ENCODE data around the gene GET3. TPM values are rescaled to one million over a fixed set of nuclear protein-coding genes. Genes with fewer than 3 reads are reported as not detected.
A peak's percentile ranks its signal among the peaks of the same experiment; 100 is the strongest.
"Not testable (repeated sequence)": the region's sequence is repeated elsewhere in the genome, so short reads cannot be mapped to it uniquely, and the experiment has no call there.

GET3 gene
- total RNA-seq, 2 donors from 2014 or later: 37.7 to 66.6 TPM

DNA sequence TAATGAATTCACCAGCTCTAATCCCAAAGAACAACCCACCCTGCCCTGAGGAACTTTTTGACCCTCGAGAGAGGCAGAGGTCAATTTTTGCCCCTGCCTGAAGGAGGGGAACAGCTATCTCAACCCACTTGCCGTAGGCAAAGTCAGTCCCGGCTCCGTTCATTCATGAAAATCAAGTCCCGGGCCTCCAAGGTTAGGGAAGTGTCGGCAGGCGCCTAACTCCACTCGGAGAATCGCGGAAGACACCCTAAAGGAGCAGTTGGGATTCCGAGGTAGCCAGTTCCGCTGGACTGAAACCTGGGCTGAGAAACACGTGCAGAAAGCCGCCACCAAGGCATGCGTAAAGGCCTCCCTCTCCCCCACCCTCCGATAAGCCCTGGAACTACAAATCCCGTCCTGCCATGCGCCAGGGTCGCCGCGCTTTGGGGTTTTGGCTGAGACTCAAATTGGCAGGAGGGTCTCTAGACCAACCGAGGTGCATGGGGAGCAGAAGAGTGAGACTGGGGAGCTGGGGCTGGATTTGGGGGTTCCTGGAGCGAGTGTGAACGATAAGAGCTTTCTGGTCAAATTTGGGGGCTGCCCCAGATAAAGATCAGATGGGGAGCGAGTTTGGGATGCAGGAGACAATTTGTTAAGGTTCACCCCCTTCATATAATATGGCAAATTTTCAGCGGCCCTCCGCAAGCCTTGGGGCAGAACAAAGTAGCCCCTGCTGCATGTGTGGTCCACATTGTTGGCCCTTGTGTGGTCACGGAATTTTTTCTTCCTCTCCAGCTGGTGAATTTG lies 13.5 kb upstream of the GET3 start, which contains the start of gene TNPO2:
Gene TNPO2 (minus strand): TSS at position 292 of the 786 bp plus-strand sequence. CDS start 2,955 bp downstream, outside the sequence.
- no peaks in the 10 kb centered on the region for H3K9me3 Mint-ChIP-seq
- peak; percentile 34 for ATAC-seq (replicated peaks)
- H3K4me1 Mint-ChIP-seq: peaks cover 24% of the 10 kb centered on the region
- peaks cover 65% of the 10 kb centered on the region for H3K36me3 Mint-ChIP-seq (ENCODE audit: low read depth)
- peak within 1 kb of the TSS; percentile 98 for H3K27ac Mint-ChIP-seq
- H3K27me3 Mint-ChIP-seq: no peaks in the 10 kb centered on the region
- H3K4me3 Mint-ChIP-seq: peak within 1 kb of the TSS; percentile 97

GRCh38 chr19:12725612-12726011 lies 11.7 kb upstream of the GET3 start:
- H3K4me3 Mint-ChIP-seq; H3K27ac Mint-ChIP-seq; H3K27me3 Mint-ChIP-seq; H3K9me3 Mint-ChIP-seq; ATAC-seq (replicated peaks): not testable (repeated sequence)
- Mint-ChIP-seq H3K36me3 (ENCODE audit: low read depth) (peaks cover 68% of the 10 kb centered on the region), H3K4me1 (peaks cover 27% of the 10 kb centered on the region)

DNA sequence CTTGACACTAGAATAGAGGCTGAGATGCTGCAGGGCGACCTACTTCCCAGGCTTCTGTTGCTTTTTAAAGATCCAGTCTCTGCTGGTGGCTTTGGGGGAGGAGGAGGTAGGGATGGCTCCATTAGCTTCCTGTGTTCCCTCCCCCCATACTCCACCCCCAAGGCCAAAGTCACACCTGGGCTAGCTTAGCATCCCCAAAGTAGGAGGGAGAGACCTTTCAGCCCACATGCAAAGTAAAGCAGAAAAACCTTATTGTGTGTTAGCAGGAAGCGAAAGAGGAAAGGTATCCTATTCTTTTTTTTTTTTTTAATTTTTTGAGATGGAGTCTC lies 10.3 kb upstream of the GET3 start:
- Mint-ChIP-seq H3K27me3 (no peaks in the 10 kb centered on the region), H3K27ac (no peak overlapping the region), H3K36me3 (ENCODE audit: low read depth) (peaks cover 67% of the 10 kb centered on the region), H3K4me1 (peaks cover 19% of the 10 kb centered on the region), H3K4me3 (no peak overlapping the region), H3K9me3 (no peaks in the 10 kb centered on the region)
- no peak for ATAC-seq (replicated peaks)

- Mint-ChIP-seq H3K36me3 (ENCODE audit: low read depth) (peaks cover 68% of the 10 kb centered on the region), H3K27ac (no peak overlapping the region), H3K27me3 (no peaks in the 10 kb centered on the region), H3K4me1 (peaks cover 25% of the 10 kb centered on the region), H3K9me3 (no peaks in the 10 kb centered on the region), H3K4me3 (no peak overlapping the region)
- no peak for ATAC-seq (replicated peaks)
Observed at GRCh38 chr19:12727745-12728433, 9.4 kb upstream of the GET3 start.

- ATAC-seq (replicated peaks): no peak
- Mint-ChIP-seq H3K36me3 (ENCODE audit: low read depth) (peaks cover 78% of the 10 kb centered on the region), H3K27me3 (no peaks in the 10 kb centered on the region), H3K4me1 (peaks cover 24% of the 10 kb centered on the region), H3K27ac (peak overlapping the region; percentile 29), H3K9me3 (no peaks in the 10 kb centered on the region), H3K4me3 (no peak overlapping the region)
Observed at GRCh38 chr19:12730064-12730463, 7.2 kb upstream of the GET3 start.

DNA sequence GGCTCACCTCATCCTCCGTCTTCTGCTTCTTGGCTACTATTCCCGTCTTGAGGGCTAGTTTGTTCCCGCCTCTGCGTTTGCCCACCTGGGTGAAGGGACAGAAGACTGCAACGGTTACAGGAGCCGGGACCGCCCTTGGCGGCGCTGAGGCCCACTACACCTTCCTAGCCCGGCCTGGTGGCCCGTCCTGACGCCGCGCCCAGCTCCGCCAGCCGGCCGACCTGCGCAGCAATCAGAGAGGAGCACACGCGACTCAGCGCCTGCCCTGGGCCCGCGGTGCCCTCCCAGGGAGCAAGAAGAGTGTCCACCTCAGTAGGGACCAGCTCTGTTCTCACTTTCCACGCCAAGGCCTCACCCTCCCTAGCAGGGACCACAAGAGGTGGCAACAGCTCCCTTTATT lies 6.0 kb upstream of the GET3 start:
- Mint-ChIP-seq H3K4me1 (peaks cover 23% of the 10 kb centered on the region), H3K36me3 (ENCODE audit: low read depth) (peaks cover 77% of the 10 kb centered on the region), H3K4me3 (no peak overlapping the region), H3K27ac (no peak overlapping the region), H3K27me3 (no peaks in the 10 kb centered on the region), H3K9me3 (no peaks in the 10 kb centered on the region)
- ATAC-seq (replicated peaks): no peak

- Mint-ChIP-seq H3K9me3 (no peaks in the 10 kb centered on the region), H3K4me3 (peak overlapping the region; percentile 94), H3K27ac (peak overlapping the region; percentile 95), H3K36me3 (ENCODE audit: low read depth) (peaks cover 72% of the 10 kb centered on the region), H3K4me1 (peaks cover 19% of the 10 kb centered on the region), H3K27me3 (no peaks in the 10 kb centered on the region)
- no peak for ATAC-seq (replicated peaks)
Observed at GRCh38 chr19:12733369-12734214, 3.7 kb upstream of the GET3 start.

DNA sequence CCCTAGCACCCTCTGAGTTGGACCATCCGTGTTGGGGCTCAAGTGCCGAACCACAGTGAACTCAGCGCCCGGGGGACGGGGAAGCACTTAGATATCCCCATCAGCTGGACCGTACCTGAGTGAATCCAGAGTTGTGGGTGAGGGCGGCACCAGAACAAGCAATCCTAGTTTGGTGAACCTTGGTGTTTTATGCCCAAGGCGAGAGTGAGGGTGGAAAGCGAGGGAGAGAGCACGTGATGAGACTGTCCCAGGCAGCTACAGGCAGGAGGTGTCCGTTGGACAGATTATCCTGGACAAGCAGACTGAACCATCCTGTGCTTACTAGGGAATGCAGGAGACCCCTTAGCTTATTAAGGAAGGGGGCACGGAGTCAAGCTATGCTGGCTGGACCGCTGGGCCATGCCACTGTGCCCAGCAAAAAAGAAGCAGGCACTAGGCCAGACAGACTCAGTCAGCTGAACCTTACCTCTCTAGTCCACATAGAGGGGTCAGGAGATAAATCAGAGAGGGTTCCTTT lies 596 bp downstream of the GET3 start:
- Mint-ChIP-seq H3K27ac (peak overlapping the region; percentile 96), H3K9me3 (no peaks in the 10 kb centered on the region), H3K36me3 (ENCODE audit: low read depth) (peaks cover 63% of the 10 kb centered on the region), H3K27me3 (no peaks in the 10 kb centered on the region), H3K4me1 (peaks cover 8% of the 10 kb centered on the region), H3K4me3 (peak overlapping the region; percentile 89)
- no peak for ATAC-seq (replicated peaks)

DNA sequence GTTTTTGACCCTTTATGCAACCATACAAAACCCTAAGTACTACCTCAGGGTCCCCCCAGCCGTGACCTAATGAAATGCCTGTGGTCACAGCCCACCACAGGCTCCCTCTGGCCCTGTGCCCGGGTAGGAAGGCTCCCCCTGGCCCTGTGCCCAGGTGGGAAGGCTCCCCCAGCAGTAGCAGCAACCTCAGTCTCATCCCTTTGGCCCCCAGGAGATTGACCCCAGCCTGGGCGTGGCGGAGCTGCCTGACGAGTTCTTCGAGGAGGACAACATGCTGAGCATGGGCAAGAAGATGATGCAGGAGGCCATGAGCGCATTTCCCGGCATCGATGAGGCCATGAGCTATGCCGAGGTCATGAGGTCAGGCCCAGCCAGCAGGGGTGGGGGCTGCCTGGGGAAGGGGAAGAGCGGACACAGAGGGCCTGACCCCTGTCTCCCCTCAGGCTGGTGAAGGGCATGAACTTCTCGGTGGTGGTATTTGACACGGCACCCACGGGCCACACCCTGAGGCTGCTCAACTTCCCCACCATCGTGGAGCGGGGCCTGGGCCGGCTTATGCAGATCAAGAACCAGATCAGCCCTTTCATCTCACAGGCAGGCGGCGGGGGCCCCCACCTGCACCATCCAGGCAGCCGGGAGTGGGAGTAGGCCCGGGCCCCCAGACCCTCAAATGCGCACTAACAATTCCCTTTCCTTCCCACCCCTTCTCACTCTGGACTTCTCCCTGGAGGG lies 8.0 kb downstream of the GET3 start:
- peaks cover 4% of the 10 kb centered on the region for H3K9me3 Mint-ChIP-seq
- no peak for ATAC-seq (replicated peaks)
- H3K4me3 Mint-ChIP-seq: no peak overlapping the region
- H3K27ac Mint-ChIP-seq: no peak overlapping the region
- no peaks in the 10 kb centered on the region for H3K4me1 Mint-ChIP-seq
- peaks cover 67% of the 10 kb centered on the region for H3K36me3 Mint-ChIP-seq (ENCODE audit: low read depth)
- no peaks in the 10 kb centered on the region for H3K27me3 Mint-ChIP-seq

- no peak overlapping the region for H3K4me3 Mint-ChIP-seq
- no peaks in the 10 kb centered on the region for H3K4me1 Mint-ChIP-seq
- peaks cover 43% of the 10 kb centered on the region for H3K36me3 Mint-ChIP-seq (ENCODE audit: low read depth)
- peaks cover 3% of the 10 kb centered on the region for H3K27me3 Mint-ChIP-seq
- ATAC-seq (replicated peaks): no peak
- peaks cover 4% of the 10 kb centered on the region for H3K9me3 Mint-ChIP-seq
- no peak overlapping the region for H3K27ac Mint-ChIP-seq
Observed at GRCh38 chr19:12748489-12748888, 11.2 kb downstream of the GET3 start.

DNA sequence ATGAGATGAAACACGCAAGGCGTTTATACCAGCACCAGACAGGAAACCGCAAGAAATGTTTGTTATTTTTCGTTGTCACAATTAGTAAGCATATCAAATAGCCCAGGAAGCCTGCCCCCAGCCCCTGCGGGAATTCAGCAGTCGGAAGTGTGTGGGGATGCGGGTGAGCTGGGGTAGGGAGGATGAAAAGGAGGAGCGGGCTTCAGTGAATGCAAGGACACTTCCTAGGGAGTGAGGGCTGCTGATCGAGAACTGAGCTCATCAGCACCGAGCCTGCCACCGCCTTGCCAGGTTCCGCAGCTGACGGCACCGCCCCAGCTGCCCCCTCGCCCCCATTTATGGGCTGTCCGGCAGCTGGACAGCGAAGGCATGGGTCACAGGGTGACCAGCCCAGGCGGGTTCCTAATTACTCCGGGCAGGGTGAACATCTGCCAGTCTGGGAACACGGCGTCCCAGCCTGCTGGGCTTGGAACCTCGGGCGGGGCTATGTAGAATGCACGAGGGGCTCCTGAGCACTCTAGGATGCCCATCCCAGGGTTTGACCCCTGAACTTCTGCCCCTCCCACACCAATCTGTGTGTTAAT lies 12.7 kb downstream of the GET3 start:
- Mint-ChIP-seq H3K27me3 (peaks cover 3% of the 10 kb centered on the region), H3K36me3 (ENCODE audit: low read depth) (peaks cover 34% of the 10 kb centered on the region), H3K4me1 (no peaks in the 10 kb centered on the region), H3K27ac (no peak overlapping the region), H3K4me3 (peak overlapping the region; percentile 6), H3K9me3 (peaks cover 4% of the 10 kb centered on the region)
- ATAC-seq (replicated peaks): peak; percentile 11

GRCh38 chr19:12750851-12751250 lies 13.6 kb downstream of the GET3 start:
- H3K27ac Mint-ChIP-seq: no peak overlapping the region
- H3K9me3 Mint-ChIP-seq: peaks cover 4% of the 10 kb centered on the region
- H3K4me3 Mint-ChIP-seq: no peak overlapping the region
- no peaks in the 10 kb centered on the region for H3K4me1 Mint-ChIP-seq
- peaks cover 8% of the 10 kb centered on the region for H3K27me3 Mint-ChIP-seq
- peaks cover 25% of the 10 kb centered on the region for H3K36me3 Mint-ChIP-seq (ENCODE audit: low read depth)
- no peak for ATAC-seq (replicated peaks)

- Mint-ChIP-seq H3K4me3 (no peak within 1 kb of the TSS), H3K36me3 (ENCODE audit: low read depth) (peaks cover 18% of the 10 kb centered on the region), H3K9me3 (peaks cover 4% of the 10 kb centered on the region), H3K27ac (no peak within 1 kb of the TSS), H3K27me3 (peaks cover 11% of the 10 kb centered on the region), H3K4me1 (no peaks in the 10 kb centered on the region)
- ATAC-seq (replicated peaks): no peak
Observed at GRCh38 chr19:12751635-12752034, 14.3 kb downstream of the GET3 start, which contains the start of gene BEST2. Gene BEST2, plus strand, starts transcription at chr19:12751791. Its CDS starts 802 bp downstream, at chr19:12752593.

All from activated T-helper 17 cell treated with anti-CD3 and anti-CD28 coated beads, Interleukin-2, amount 50 U/mL, for 72 hours (primary cell).